HG02763 (cell line): Measurements from ENCODE around the gene CPTP.

Experiments
- ATAC-seq: cut with Tn5 transposase; IDR thresholded peaks from one replicate; pipeline ENCODE4 v1.9.1; 2021; ENCODE audit warnings: mild to moderate bottlenecking, moderate library complexity; ENCODE audit not compliant: unreplicated experiment

Gene CPTP

GRCh38 chr1:1332774-1333480 is 8.3 kb downstream of the CPTP start:
- no peak for ATAC-seq

GRCh38 chr1:1333551-1334241 is 9.1 kb downstream of the CPTP start:
- no peak for ATAC-seq

GRCh38 chr1:1334835-1335234 is 10.2 kb downstream of the CPTP start:
- no peak for ATAC-seq

GRCh38 chr1:1335283-1335682 is 10.7 kb downstream of the CPTP start:
- no peak for ATAC-seq

GRCh38 chr1:1335792-1336248 is 11.2 kb downstream of the CPTP start:
- no peak for ATAC-seq

- ATAC-seq = no peak
These were observed 11.8 kb downstream of the CPTP start for GRCh38 chr1:1336446-1336845.

GRCh38 chr1:1336931-1337792 is 12.6 kb downstream of the CPTP start:
- no peak for ATAC-seq

GRCh38 chr1:1337793-1338147 is 13.2 kb downstream of the CPTP start:
- no peak for ATAC-seq

- ATAC-seq = no peak
These were observed 13.7 kb downstream of the CPTP start for GRCh38 chr1:1338278-1338677.

GRCh38 chr1:1340185-1340584 is 15.6 kb downstream of the CPTP start:
- ATAC-seq = no peak

- no peak for ATAC-seq
These were observed 16.4 kb downstream of the CPTP start for GRCh38 chr1:1340791-1341548.

- ATAC-seq = no peak
These were observed 17.0 kb downstream of the CPTP start for GRCh38 chr1:1341549-1342021.

- ATAC-seq = no peak
These were observed 17.5 kb downstream of the CPTP start for GRCh38 chr1:1342061-1342562.

- no peak for ATAC-seq
These were observed 18.0 kb downstream of the CPTP start for GRCh38 chr1:1342584-1343115.

GRCh38 chr1:1343811-1344421 is 19.3 kb downstream of the CPTP start:
- no peak for ATAC-seq

GRCh38 chr1:1344655-1345361 is 20.2 kb downstream of the CPTP start:
- ATAC-seq = no peak

GRCh38 chr1:1345384-1345783 is 20.8 kb downstream of the CPTP start:
- ATAC-seq = no peak

GRCh38 chr1:1345860-1346500 is 21.4 kb downstream of the CPTP start:
- no peak for ATAC-seq

- ATAC-seq = no peak
These were observed 21.9 kb downstream of the CPTP start for GRCh38 chr1:1346501-1346890.
